NCI-H748 (cell line): ENCODE data around the gene PPARD.
A peak's percentile ranks its signal among the peaks of the same experiment; 100 is the strongest.
"Not testable (repeated sequence)": the region's sequence is repeated elsewhere in the genome, so short reads cannot be mapped to it uniquely, and the experiment has no call there.

Experiments used
- DNase-seq: peaks from one replicate; lab custom pipeline; 2025; ENCODE audit not compliant: unreplicated experiment; lab: John Stamatoyannopoulos, UW

Gene PPARD

DNA sequence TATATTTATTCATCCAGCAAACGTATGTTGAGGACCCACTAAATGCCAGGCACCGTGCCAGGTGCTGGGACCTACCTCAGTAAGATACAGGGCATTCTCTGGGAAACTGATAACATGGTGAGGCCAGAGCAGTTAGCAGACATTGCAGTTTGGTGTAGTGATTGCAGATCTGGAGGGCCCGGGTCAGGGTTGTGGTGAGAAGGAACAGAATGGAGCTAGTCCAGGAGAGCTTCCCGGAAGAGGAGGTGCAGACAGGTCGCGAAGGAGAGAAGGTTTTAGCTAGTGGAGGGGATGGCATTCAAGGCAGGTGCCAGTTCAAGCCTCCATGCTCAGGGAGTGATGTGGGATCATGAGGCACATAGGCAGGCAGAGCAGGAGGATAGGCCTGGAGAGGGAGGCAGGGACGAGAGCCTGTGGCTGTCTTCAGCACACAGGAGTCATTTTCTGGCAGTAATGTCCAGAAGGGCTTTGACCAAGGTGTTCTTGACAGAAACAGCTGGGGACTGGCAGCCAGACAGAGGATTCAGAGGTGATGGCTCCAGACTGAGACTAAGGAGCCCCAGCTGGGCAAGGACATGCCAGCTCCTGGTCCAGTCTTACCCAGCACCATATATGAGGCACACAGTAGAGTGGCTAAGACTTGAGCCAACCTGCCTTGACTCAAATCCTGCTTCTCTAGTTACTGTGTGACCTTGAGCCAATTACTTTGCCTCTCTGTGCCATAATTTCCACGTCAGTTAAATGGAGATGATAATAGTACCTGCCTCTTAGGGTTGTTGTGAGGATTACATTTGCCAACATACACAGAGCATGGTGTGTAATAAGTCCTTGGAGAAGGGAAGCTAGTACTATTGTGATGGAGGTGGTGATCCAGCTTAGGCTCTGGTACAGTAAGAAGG is 61.4 kb downstream of the PPARD start:
- no peak for DNase-seq

DNA sequence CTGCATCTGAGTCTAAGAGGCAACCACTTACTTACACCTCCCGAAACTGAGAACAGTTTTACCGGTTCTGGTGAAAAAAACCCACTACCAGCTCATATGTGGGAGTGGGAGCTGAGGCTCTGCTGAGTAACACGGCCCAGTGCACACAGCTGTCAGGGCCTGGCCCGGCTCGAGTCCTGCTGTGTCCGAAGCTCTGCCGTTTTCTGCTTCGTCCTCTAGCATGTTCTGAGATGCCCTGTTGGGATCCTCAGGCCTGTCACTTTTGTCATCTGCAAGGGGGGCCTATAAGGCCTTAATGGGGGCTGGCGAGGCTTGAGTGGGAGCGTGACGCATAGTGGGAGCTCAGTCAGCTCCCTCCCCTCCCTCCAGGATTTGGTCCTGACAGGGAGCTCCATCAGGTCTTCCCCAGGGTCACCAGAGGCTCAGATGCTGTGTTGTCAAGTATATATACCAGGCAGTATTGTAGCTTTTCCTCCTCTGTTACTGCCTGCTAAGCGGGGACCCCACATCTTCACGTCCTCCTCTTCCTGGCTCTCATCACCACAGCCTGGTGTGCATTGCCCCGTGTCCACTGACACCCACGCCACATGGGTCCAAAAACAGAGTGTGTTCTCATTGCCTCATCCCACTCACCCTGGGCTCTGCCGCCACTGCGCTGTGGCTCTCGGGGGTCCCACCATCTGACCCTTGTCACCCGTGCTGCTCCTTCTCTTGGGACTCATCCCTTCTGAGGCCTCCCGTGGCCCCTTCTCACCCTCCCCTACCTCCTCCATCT is 64.5 kb downstream of the PPARD start:
- DNase-seq, result no peak

DNA sequence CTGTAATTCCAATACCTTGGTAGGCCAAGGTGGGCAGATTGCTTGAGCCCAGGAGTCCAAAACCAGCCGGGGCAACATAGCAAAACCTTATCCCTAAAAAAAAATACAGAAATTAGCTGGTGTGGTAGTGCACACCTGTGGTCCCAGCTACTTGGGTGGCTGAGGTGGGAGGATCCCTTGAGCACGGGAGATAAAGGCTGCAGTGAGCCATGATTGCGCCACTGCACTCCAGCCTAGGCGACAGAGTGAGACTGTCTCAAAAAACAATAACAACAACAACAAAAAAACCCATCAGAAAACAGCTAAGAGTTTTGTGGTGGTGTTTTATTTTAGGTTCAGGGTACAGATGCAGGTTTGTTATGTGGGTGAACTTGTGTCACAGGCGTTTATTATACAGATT is 66.9 kb downstream of the PPARD start:
- DNase-seq, result no peak

DNA sequence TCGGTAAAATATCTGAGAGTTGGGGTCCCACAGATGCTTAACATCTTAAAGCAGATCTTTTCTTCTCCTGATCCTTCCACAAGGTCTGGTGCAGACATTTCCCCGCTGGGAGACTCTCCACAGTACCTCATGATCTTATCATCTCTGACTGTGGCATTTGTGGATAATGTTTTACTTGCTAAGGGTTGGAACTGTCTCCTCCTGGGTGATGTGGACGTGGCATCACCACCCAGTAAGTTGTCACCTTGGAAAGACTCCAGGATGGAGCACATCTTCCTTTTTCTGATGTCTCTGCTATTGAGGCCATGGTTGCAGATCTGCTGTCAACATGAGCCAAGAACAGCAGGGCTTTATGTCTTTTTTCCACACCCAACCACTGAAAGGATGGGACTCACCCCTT is 67.8 kb downstream of the PPARD start:
- no peak for DNase-seq

DNA sequence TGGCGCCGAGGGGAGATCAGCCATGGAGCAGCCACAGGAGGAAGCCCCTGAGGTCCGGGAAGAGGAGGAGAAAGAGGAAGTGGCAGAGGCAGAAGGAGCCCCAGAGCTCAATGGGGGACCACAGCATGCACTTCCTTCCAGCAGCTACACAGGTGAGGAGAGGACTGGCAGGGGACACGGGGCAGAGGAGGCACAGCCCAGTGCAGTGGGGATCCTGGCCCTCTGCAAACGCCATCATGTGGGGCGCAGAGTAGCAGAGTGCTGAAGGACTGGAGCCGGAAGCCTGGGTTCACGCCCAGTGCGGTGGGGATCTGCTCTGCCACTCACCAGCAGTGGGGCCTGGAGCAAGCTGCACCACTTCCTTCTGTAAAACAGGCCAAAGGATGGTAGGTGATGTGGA is 68.7 kb downstream of the PPARD start:
- no peak for DNase-seq

DNA sequence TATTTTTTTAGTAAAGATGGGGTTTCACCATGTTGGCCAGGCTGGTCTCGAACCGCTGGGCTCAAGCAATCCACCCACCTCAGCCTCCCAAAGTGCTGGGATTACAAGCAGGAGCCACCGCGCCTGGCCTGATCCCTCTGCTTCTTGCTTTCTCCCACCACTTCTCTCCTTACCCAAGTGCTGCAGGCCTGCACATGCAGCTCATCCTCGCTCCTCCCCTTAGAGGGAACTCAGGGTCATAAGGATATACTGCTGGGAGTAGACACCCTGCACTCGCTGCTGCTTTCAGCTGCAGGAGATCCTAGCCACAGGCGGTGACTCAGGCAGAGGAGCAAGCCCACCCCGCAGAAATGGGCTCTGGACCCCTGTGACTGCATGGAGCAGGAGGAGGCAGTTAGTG is 69.7 kb downstream of the PPARD start:
- DNase-seq, result no peak

DNA sequence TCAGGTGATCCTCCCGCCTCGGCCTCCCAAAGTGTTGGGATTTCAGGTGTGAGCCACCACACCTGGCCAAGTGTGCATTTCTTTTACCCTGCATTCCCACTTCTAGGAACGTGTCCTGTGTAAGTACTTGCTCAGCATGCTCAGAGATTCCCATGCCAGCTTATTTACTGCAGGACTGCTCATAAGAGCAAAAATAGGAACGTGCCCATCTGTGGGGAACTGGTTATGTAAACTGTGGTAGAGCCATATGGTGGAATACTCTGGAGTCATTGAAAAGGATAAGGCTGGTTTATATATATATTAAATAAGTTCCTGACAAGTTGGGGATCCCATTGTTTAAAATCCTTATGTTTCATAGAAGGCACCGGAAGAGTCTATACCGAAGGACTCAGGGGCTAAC is 71.6 kb downstream of the PPARD start:
- no peak for DNase-seq

DNA sequence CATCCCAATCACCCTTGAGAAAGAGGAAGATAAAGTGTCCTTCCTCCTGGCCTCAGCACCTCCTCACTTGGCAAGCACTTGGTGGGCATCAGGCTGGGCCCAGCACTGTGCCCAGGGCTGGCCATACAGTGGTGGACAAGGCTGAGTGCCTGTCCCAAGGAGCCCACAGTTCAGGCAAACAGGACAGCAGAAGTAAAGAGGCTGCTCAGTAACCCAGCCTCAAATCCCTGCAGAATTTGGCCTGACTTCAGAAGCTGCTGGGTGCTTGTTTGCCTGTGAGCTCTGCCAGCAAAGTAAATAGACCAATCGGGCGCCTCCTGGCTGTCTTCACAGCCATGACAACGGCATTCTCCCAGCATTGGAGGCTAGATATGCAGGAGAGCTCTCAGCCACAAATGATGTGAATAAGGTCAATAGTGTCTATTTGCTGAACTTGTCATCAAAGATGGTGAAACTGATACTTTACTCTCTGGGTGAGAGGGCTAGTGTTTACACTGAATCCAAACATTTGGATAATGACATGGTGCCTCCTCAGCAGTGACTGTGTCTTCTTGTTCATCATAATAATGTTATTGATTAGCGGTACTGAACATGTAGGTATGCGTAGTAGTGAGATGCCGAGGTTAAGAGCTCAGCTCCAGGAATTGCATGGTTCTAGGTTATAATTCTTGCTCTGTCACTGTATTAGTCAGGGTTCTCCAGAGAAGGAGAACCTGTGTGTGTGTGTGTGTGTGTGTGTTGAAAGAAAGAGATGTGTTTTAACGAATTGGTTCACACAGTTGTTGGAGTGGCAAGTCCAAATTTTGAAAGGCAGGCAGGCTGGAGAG is 72.9 kb downstream of the PPARD start:
- DNase-seq, result peak; percentile 98

DNA sequence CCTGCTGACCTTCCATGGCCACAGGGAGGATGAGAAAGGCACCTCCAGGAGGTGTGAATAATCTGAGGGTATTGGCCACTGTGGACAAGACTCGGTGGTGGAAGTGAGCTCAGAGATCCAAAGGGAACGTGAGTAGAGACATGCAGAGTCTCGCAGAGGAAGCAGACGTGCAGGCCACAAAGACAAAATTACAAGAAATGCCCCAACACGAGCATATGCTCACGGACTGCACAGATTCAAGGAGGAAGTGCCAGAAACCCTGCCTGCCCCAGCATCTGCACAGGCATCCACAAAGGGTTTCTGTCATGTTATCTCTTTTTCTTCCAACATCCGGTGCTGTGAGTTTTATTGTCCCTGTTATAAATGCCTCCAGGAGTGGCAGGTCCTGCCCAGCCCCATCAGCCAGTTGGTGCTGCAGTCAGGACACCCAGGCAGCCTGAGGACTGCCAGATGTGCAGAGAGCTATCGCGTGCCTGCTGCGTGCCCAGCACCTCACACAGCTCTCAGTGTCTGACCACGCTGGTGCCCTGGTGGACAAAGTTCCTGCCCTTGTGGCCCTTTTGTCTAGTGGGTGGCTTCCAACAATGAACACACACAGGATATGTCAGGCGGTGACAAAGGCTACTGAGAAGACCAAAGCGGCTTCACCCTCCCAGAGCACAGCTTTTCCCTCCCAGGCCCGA is 75.8 kb downstream of the PPARD start:
- no peak for DNase-seq

DNA sequence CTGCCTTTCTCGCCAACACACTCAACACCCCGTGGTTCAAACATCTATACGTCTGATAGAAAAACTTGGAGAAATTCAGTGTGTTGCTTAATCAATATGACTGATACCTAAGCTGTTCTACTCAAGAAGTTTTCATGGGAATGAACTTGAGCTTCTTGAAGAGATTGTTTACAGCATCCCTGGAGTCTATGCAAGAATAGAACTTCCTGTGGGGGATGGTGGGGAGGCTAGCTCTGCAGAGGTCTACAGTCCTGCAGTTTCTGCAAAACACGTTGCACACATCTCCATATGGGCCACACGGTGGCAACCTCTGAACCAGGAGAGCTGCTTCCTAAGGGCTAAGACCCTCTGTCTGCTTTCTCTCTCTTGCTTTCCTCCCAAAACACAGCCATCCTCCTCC is 77.1 kb downstream of the PPARD start:
- no peak for DNase-seq

DNA sequence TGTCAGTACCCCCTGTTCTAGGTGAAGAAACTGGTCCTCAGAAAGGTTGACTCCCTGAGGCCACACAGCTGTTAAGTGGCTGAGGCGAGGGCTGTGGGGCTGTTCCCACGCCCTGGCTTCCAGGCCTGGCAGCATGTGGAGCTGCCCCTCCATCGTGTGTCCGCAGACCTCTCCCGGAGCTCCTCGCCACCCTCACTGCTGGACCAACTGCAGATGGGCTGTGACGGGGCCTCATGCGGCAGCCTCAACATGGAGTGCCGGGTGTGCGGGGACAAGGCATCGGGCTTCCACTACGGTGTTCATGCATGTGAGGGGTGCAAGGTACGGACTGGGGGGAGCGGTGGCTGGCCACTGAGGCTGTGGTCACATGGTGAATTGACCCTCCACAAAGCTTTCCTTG is 77.6 kb downstream of the PPARD start:
- no peak for DNase-seq

DNA sequence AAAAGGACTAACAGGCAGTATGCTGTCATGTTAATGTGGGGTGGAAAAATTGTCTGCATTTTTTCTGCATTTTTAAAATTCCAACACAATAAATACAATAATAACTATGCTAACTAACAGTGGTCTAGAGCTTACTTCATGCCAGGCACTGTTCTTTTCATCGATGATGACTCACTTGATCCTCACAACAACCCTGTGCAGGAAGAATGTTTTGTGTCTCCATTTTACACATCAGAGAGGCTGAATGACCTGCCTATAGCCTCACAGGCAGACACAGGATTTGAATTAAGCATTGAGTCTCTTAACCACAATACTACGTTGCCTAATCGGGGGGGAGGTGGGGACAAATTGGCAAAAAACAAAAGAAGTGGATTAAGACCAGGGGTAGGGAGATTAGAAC is 82.9 kb downstream of the PPARD start:
- DNase-seq, result no peak

DNA sequence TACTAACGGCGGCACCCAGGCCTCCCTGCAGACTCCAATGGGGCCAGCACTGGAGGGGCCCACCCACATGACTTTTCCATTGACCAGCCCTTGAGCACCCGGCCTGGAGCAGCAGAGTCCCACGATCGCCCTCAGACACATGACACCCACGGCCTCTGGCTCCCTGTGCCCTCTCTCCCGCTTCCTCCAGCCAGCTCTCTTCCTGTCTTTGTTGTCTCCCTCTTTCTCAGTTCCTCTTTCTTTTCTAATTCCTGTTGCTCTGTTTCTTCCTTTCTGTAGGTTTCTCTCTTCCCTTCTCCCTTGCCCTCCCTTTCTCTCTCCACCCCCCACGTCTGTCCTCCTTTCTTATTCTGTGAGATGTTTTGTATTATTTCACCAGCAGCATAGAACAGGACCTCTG is 83.7 kb downstream of the PPARD start:
- DNase-seq, result no peak

DNA sequence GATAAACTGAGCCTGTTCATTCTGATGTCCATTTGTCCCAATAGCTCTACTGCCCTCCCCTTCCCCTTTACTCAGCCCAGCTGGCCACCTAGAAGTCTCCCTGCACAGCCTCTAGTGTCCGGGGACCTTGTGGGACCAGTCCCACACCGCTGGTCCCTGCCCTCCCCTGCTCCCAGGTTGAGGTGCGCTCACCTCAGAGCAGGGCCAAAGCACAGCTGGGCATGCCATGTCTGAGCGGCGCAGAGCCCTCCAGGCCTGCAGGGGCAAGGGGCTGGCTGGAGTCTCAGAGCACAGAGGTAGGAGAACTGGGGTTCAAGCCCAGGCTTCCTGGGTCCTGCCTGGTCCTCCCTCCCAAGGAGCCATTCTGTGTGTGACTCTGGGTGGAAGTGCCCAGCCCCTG is 85.1 kb downstream of the PPARD start:
- no peak for DNase-seq

DNA sequence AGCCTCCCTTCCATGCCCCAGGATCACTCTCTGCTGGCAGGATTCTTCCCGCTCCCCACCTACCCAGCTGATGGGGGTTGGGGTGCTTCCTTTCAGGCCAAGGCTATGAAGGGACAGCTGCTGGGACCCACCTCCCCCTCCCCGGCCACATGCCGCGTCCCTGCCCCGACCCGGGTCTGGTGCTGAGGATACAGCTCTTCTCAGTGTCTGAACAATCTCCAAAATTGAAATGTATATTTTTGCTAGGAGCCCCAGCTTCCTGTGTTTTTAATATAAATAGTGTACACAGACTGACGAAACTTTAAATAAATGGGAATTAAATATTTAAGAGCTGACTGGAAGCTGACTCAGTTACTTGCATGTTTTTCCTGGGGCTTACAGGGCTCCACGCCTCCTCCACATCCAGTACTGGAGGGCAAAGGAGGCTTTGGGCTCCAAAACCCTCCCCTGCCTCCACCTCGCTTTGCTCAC is 85.5 kb downstream of the PPARD start:
- DNase-seq, result no peak

DNA sequence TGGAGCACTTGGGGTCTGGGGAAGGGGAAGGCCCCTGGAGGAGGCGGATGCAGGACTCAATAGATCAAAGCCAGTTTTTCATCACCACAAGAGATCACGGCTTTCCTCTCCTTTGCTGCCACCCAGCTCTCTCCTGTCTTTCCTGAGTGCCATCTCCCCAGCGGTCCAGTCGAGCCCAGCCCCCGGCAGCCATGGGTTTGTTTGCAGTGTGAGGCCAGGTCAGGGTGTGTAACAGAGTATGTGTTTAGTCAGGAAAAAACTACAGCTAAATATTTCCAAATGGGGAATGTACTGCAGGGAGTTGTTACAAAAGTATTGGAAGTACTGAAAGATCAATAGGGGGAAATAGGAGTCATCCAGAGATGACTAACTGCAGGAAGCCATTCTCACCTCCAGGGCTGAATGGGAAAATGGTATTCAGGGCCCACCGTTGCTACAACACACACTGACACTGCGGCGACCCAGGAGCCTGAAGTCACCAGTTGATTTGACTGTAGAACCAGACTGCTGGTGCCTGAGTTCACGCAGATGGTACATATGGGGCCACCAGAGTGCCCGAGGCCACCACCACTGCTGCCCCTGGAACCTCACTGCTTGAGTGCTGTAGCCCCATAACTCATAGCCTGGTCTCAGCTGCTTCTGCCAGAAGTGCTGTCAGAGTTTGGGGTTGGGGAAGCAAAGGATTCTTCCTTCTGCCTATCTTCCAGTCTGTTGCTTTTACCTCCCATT is 86.2 kb downstream of the PPARD start:
- DNase-seq, result no peak

DNA sequence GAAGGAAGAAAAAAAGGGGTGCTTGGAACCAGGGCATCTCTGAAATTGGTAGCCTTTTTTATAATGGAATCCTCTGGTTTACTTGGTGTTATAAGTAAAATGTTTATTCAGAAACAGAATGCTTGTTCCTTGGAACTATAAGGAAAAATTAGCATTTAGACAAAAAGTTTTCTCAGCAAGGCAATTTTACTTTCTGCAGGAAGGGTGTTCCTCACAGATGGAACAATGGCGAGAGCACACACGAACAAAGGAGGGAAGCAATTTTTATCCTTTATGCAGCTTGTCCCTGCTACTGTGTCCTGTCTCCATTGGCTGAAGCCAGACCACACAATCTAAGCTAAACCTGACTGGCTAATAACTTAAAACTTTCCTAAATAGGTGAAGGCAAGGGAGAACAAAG is 87.1 kb downstream of the PPARD start:
- no peak for DNase-seq

DNA sequence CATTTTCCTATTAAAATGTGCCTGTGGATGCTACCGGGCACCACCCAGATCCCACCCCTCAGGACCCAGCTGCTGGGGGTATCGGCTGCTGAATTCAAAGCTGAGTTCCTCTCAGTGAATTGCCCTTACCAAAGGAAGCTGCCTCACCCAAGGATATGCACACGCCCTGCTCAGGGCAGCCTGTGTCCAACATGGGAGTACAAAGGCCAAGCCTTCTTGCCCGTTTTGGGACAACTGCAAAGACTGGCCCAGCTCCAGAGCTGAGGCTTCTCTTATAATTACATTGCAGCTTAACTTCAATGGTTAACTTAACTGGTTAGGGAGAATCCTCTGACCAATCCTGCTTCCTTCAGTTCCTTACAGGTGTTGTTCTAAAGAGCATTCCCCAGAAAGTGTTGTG is 89.9 kb downstream of the PPARD start:
- DNase-seq, result no peak

DNA sequence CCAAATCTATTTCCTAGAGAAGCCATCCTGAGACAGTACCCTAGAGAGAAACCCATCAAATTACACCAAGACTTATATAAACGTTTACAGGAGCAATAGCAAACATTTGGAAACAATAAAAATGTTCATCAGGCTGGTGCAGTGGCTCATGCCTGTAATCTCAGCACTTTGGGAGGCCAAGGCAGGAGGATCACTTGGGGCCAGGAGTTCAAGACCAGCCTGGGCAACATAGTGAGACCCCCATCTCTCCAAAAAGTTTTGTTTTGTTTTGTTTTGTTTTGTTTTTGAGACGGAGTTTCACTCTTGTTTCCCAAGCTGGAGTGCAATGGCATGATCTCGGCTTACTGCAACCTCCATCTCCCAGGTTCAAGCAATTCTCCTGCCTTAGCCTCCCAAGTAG is 90.3 kb downstream of the PPARD start:
- DNase-seq, result not testable (repeated sequence)
